H1 (cell line): ENCODE results near the gene GALNT6. TPM values are rescaled to one million over a fixed set of nuclear protein-coding genes. Genes with fewer than 3 reads are reported as not detected.

Experiments used
- CTCF ChIA-PET: fragments of 300-600 bp; sonication (Branson Sonifier 250); formaldehyde crosslinking; loops from one replicate; lab custom pipeline; 2021; ENCODE audit not compliant: partially characterized antibody; lab: Charles Lee
- POLR2A ChIA-PET: fragments of 300-600 bp; sonication (Branson Sonifier 250); formaldehyde crosslinking; loops from one replicate; lab custom pipeline; 2021; ENCODE audit warnings: inconsistent platforms; ENCODE audit not compliant: partially characterized antibody; lab: Charles Lee
- DNase-seq, 2 experiments: peaks; one replicate each; pipeline versions ENCODE4 v3.0.0 to v3.0.0-alpha.2; 2010 to 2022; ENCODE audit warnings: low spot score in 2 of 2, low read depth in 1 of 2, mixed read lengths in 1 of 2
- FAIRE-seq: peaks from 2 replicates; lab custom pipeline; 2011; peaks lifted over from hg19 to GRCh38; lab: Jason Lieb, UNC
- H2AFZ ChIP-seq: 2 replicates; pipeline ENCODE4 v1.8.1; 2012; ENCODE audit warnings: low read length, inconsistent platforms
- H2AK5ac ChIP-seq: 2 replicates; pipeline ENCODE4 v1.6.1; 2013; ENCODE audit warnings: low read depth, low read length
- H2BK120ac ChIP-seq: replicated peaks from 2 replicates; pipeline ENCODE3; 2013; ENCODE audit warnings: low read depth, low read length, inconsistent platforms
- H2BK12ac ChIP-seq: 2 replicates; pipeline ENCODE4 v1.6.1; 2013; ENCODE audit warnings: low read depth, low read length
- H2BK15ac ChIP-seq: 2 replicates; pipeline ENCODE4 v1.6.1; 2013; ENCODE audit warnings: low read length
- H2BK20ac ChIP-seq: 2 replicates; pipeline ENCODE4 v1.6.1; 2013; ENCODE audit warnings: low read length
- H2BK5ac ChIP-seq: 2 replicates; pipeline ENCODE4 v1.6.1; 2013; ENCODE audit warnings: low read depth, low read length
- H3K14ac ChIP-seq: 2 replicates; pipeline ENCODE4 v1.6.1; 2013; ENCODE audit warnings: inconsistent platforms; ENCODE audit not compliant: insufficient read length
- H3K18ac ChIP-seq: 2 replicates; pipeline ENCODE4 v1.6.1; 2013; ENCODE audit warnings: low read length; ENCODE audit errors: extremely low read depth
- H3K23ac ChIP-seq: 2 replicates; pipeline ENCODE4 v1.6.1; 2013; ENCODE audit warnings: inconsistent platforms; ENCODE audit not compliant: insufficient read length
- H3K23me2 ChIP-seq: 2 replicates; pipeline ENCODE4 v1.6.1; 2013; ENCODE audit warnings: low read depth, low read length
- H3K27ac ChIP-seq: 2 replicates; pipeline ENCODE4 v1.6.1; 2011; ENCODE audit warnings: low read depth, low read length, inconsistent platforms
- H3K27me3 ChIP-seq, 4 experiments: replicated peaks in 1 of 4; 1 replicate in 1 of 4; 2 replicates in 3 of 4; pipeline versions ENCODE4 v1.6.1 to v1.8.1; 2011 to 2013; ENCODE audit warnings: low read length in 3 of 4, mild to moderate bottlenecking in 3 of 4, inconsistent platforms in 2 of 4, mixed read lengths in 2 of 4, moderate library complexity in 1 of 4; ENCODE audit not compliant: control insufficient read depth in 3 of 4, insufficient read depth in 3 of 4; ENCODE audit errors: extremely low read depth in 1 of 4
- H3K36me3 ChIP-seq, 4 experiments: 2 replicates each; pipeline versions ENCODE4 v1.6.1 to v1.8.1; 2011 to 2013; ENCODE audit warnings: mild to moderate bottlenecking in 4 of 4, low read length in 3 of 4, moderate library complexity in 2 of 4, control low read depth in 1 of 4, inconsistent platforms in 1 of 4; ENCODE audit not compliant: insufficient read depth in 4 of 4, control insufficient read depth in 2 of 4
- H3K4ac ChIP-seq: replicated peaks from 2 replicates; pipeline ENCODE3; 2013; ENCODE audit warnings: low read length, low read depth, mixed read lengths, inconsistent platforms; ENCODE audit not compliant: insufficient read length
- H3K4me1 ChIP-seq, 4 experiments: replicated peaks in 1 of 4; 1 replicate in 1 of 4; 2 replicates in 3 of 4; pipeline versions ENCODE4 v1.6.1 to v1.8.1; 2011 to 2013; ENCODE audit warnings: low read length in 3 of 4, inconsistent platforms in 2 of 4, mixed read lengths in 1 of 4; ENCODE audit not compliant: insufficient read depth in 4 of 4, control insufficient read depth in 3 of 4
- H3K4me2 ChIP-seq, 2 experiments: 2 replicates each; pipeline versions ENCODE4 v1.6.1 to v1.8.1; 2011 to 2013; ENCODE audit warnings: low read depth in 2 of 2, low read length in 2 of 2, control low read depth in 1 of 2, inconsistent platforms in 1 of 2, mild to moderate bottlenecking in 1 of 2; ENCODE audit not compliant: insufficient read depth in 1 of 2
- H3K4me3 ChIP-seq, 4 experiments: fragments of 200-600, 300-600 bp in 1 of 4; sonication (generic), shearing (Covaris generic), sonication (Bioruptor Twin) in 1 of 4; 2 replicates each; pipeline versions ENCODE4 v1.5.1 to v1.8.1; 2011 to 2016; ENCODE audit warnings: low read length in 4 of 4, low read depth in 3 of 4, control low read depth in 2 of 4, inconsistent platforms in 2 of 4, mild to moderate bottlenecking in 2 of 4, mixed read lengths in 1 of 4, moderate library complexity in 1 of 4; ENCODE audit not compliant: insufficient read depth in 2 of 4; ENCODE audit errors: extremely low read depth in 1 of 4
- H3K56ac ChIP-seq: replicated peaks from 2 replicates; pipeline ENCODE3; 2013; ENCODE audit warnings: low read depth, mild to moderate bottlenecking, mixed read lengths, low read length, inconsistent platforms; ENCODE audit not compliant: insufficient read length
- H3K79me1 ChIP-seq: 2 replicates; pipeline ENCODE4 v1.6.1; 2013; ENCODE audit warnings: low read depth, low read length, control low read depth
- H3K79me2 ChIP-seq, 2 experiments: 2 replicates each; pipeline versions ENCODE4 v1.6.1 to v1.8.1; 2012 to 2013; ENCODE audit warnings: low read length in 2 of 2, mild to moderate bottlenecking in 2 of 2, inconsistent platforms in 1 of 2; ENCODE audit not compliant: insufficient read depth in 2 of 2, control insufficient read depth in 1 of 2
- H3K9ac ChIP-seq, 4 experiments: replicated peaks in 1 of 4; 1 replicate in 1 of 4; 2 replicates in 3 of 4; pipeline versions ENCODE4 v1.6.1 to v1.8.1; 2011 to 2013; ENCODE audit warnings: low read depth in 3 of 4, low read length in 3 of 4, control low read depth in 2 of 4, mild to moderate bottlenecking in 2 of 4, moderate library complexity in 2 of 4, inconsistent platforms in 1 of 4; ENCODE audit errors: extremely low read depth in 1 of 4
- H3K9me3 ChIP-seq, 2 experiments: 2 replicates each; pipeline versions ENCODE4 v1.6.1 to v1.8.1; 2012 to 2013; ENCODE audit warnings: mild to moderate bottlenecking in 2 of 2, moderate library complexity in 2 of 2, control low read depth in 1 of 2, inconsistent platforms in 1 of 2, low read depth in 1 of 2, low read length in 1 of 2, mixed read lengths in 1 of 2; ENCODE audit not compliant: insufficient read depth in 2 of 2
- H4K20me1 ChIP-seq, 2 experiments: replicated peaks in 1 of 2; 2 replicates each; pipeline versions ENCODE3 to v1.8.1; 2011 to 2013; ENCODE audit warnings: inconsistent platforms in 2 of 2, low read length in 2 of 2, mild to moderate bottlenecking in 1 of 2; ENCODE audit not compliant: insufficient read depth in 2 of 2, control insufficient read depth in 1 of 2
- H4K5ac ChIP-seq: 2 replicates; pipeline ENCODE4 v1.6.1; 2013; ENCODE audit warnings: low read length, low read depth, mixed read lengths, inconsistent platforms; ENCODE audit not compliant: insufficient read length
- H4K8ac ChIP-seq: 2 replicates; pipeline ENCODE4 v1.8.0; 2013; ENCODE audit warnings: mild to moderate bottlenecking, moderate library complexity, low read length, inconsistent platforms; ENCODE audit not compliant: insufficient read depth; ENCODE audit errors: extremely low read depth
- H4K91ac ChIP-seq: replicated peaks from 2 replicates; pipeline ENCODE3; 2013; ENCODE audit warnings: low read length, mixed read lengths, inconsistent platforms; ENCODE audit not compliant: insufficient read length
- BCL11A ChIP-seq, 2 experiments: IDR thresholded peaks; one replicate each; pipeline ENCODE4 v1.6.1; 2011; ENCODE audit warnings: low read depth in 2 of 2, low read length in 2 of 2, mild to moderate bottlenecking in 2 of 2
- POU5F1 ChIP-seq: IDR thresholded peaks from 2 replicates; pipeline ENCODE4 v1.6.1; 2011; ENCODE audit warnings: low read depth, mild to moderate bottlenecking, low read length, moderate library complexity
- SUZ12 ChIP-seq: fragments of 200-600 bp; sonication (generic); IDR thresholded peaks from 2 replicates; pipeline ENCODE4 v1.6.1; 2012; ENCODE audit warnings: mild to moderate bottlenecking, inconsistent platforms, low read length, moderate library complexity, mixed read lengths
- WGBS, 2 experiments: shearing (Covaris generic) in 1 of 2; methylation state at CpG; one replicate each; pipeline versions ENCODE4 v1.1.6 to v1.1.7; 2013 to 2015; ENCODE audit warnings: low lambda C conversion rate in 2 of 2, mixed read lengths in 2 of 2, inconsistent platforms in 1 of 2, low coverage in 1 of 2, missing lambda C conversion rate in 1 of 2; ENCODE audit not compliant: insufficient replicate concordance in 2 of 2, insufficient coverage in 1 of 2, insufficient read length in 1 of 2; ENCODE audit errors: extremely low coverage in 1 of 2, missing lambda C conversion rate in 1 of 2; 5-methylcytosine and 5-hydroxymethylcytosine counted together
- polyA plus RNA-seq, 7 experiments: library from polyadenylated mRNA; depleted of rRNA in 3 of 7; stranded (reverse) in 5 of 7; unstranded in 2 of 7; fragments of >200 nt in 5 of 7; fragments of 200-250 nt in 2 of 7; gene quantifications; 1 replicate in 5 of 7; 2 replicates in 1 of 7; 4 replicates in 1 of 7; pipeline versions ENCODE4 v1.2.1 to v1.2.3, GENCODE V29; 2011 to 2013; ENCODE audit warnings: missing spikeins in 2 of 7, mixed read lengths in 2 of 7
- total RNA-seq: library from RNA; stranded (reverse); fragmentation: NEBNext Ultra II Directional; extraction: Animal tissue kit (Norgen Biotek cat#: 25700); gene quantifications from 2 replicates; pipeline ENCODE4 v1.2.1, GENCODE V29; 2021

The GALNT6 gene
- total and polyA plus RNA-seq, 2 of the 8 experiments (the other 6 are each of a cell fraction or from before 2014, with no cell fraction given), result 5.8 to 10.7 TPM

DNA sequence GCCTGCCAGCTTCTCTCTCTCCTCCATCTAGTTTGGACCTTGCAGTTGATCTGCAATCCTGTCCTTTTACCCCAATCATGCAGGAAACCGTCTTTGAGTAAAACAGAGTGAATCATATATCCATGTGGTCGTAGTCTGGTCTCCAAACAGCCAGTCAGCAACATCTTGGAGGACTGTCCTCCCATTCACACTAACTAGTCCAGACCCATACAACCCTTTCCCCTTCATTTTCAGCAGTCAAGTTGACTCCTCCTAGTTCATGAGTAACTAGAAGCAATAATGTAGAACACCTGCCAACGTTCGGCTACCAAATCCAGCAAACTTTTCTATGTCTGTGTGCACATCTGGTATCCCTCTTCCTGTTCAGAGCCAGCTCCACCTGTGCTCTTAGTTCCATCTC lies 56.4 kb downstream of the GALNT6 start:
- H3K23ac ChIP-seq, result no peak overlapping the region
- DNase-seq, result no peak

More for the DNA sequence above, 56.4 kb downstream of the GALNT6 start:
- Histone ChIP-seq H3K27me3 (no peaks in the 10 kb centered on the region), H2AFZ (no peak overlapping the region), H2AK5ac (no peak overlapping the region), H3K4me2 (no peak overlapping the region), H3K18ac (no peak overlapping the region), H2BK15ac (no peak overlapping the region), H2BK120ac (no peak overlapping the region), H3K79me1 (no peaks in the 10 kb centered on the region), H3K14ac (no peak overlapping the region), H2BK12ac (no peak overlapping the region), H3K56ac (no peak overlapping the region), H2BK5ac (no peak overlapping the region)
- CTCF ChIA-PET, result interaction anchor here (1.0 to 2.5 kb wide), 3 partner anchors 13 to 73 kb away, joined by 3 to 8 read pairs (median 6); no protein-coding TSS in a partner anchor
- TF ChIP-seq SUZ12 (no peak), BCL11A (IDR thresholded peaks at IDR 0.05; ENCODE audit: low read depth in 2 of 2, low read length in 2 of 2) (no peak), POU5F1 (no peak)
- TF ChIP-seq, all 59 proteins: peak for 0
- Histone ChIP-seq H3K4ac (no peak overlapping the region), H3K23me2 (no peaks in the 10 kb centered on the region), H3K4me1 (no peaks in the 10 kb centered on the region), H3K9me3 (no peaks in the 10 kb centered on the region), H4K8ac (no peak overlapping the region), H4K91ac (no peak overlapping the region), H3K27ac (no peak overlapping the region), H3K4me3 (no peak overlapping the region), H4K5ac (no peak overlapping the region), H2BK20ac (no peak overlapping the region), H3K36me3 (no peaks in the 10 kb centered on the region), H3K79me2 (no peaks in the 10 kb centered on the region), H3K9ac (no peak overlapping the region), H4K20me1 (no peaks in the 10 kb centered on the region)
- WGBS, 2 experiments, result 91% methylated on average over 4 of the region's 4 CpGs; no CpG with 5 or more reads in 1 of the 2 experiments
- no peak for FAIRE-seq
- POLR2A ChIA-PET, result no interaction called here
